BJ (cell line): ENCODE results near the gene DENND1A. TPM values are rescaled to one million over a fixed set of nuclear protein-coding genes. Genes with fewer than 3 reads are reported as not detected.

ENCODE experiments used
- CTCF ChIA-PET: fragments of 350-600 bp; formaldehyde crosslinking; extraction: SDS; loops from one replicate; lab custom pipeline; 2021; ENCODE audit warnings: antibody characterized with exemption, inconsistent platforms; lab: Yijun Ruan, JAX
- POLR2A ChIA-PET: fragments of 300-600 bp; sonication (Branson Sonifier 250); formaldehyde crosslinking; extraction: SDS; loops from one replicate; lab custom pipeline; 2021; ENCODE audit warnings: antibody characterized with exemption; lab: Charles Lee
- DNase-seq: peaks from one replicate; pipeline ENCODE4 v3.0.0-alpha.2; 2011; ENCODE audit warnings: low read depth
- H3K27me3 ChIP-seq: 2 replicates; pipeline ENCODE4 v1.6.0; 2011; ENCODE audit warnings: low read length; ENCODE audit not compliant: control insufficient read depth, insufficient read depth
- H3K36me3 ChIP-seq: 2 replicates; pipeline ENCODE4 v1.5.1; 2011; ENCODE audit warnings: low read length; ENCODE audit not compliant: control insufficient read depth, insufficient read depth
- H3K4me3 ChIP-seq: 2 replicates; pipeline ENCODE4 v1.5.1; 2011; ENCODE audit warnings: low read depth, mild to moderate bottlenecking, control low read depth, low read length
- CTCF ChIP-seq: IDR thresholded peaks from 2 replicates; pipeline ENCODE4 v1.5.1; 2011; ENCODE audit warnings: low read depth, mild to moderate bottlenecking, control low read depth, inconsistent platforms, low read length, moderate library complexity; ENCODE audit not compliant: insufficient read depth
- polyA plus RNA-seq: library from polyadenylated mRNA; depleted of rRNA; stranded (reverse); fragments of >200 nt; gene quantifications from 2 replicates; pipeline ENCODE4 v1.2.3, GENCODE V29; 2011

DENND1A gene
- polyA plus RNA-seq, 1 experiment, result 24.0 TPM

- ChIA-PET POLR2A (no interaction called here), CTCF (interaction anchor here (1.0 kb wide), 1 partner anchor 9 kb away, joined by 4 read pairs; no protein-coding TSS in a partner anchor)
- no peak for TF ChIP-seq CTCF
- Histone ChIP-seq H3K27me3 (no peaks in the 10 kb centered on the region), H3K4me3 (no peak overlapping the region), H3K36me3 (peaks cover 2% of the 10 kb centered on the region; the same call in 1 of the 2 replicates)
- no peak for DNase-seq
Observed at GRCh38 chr9:123548741-123549545, 381.0 kb downstream of the DENND1A start.

DNA sequence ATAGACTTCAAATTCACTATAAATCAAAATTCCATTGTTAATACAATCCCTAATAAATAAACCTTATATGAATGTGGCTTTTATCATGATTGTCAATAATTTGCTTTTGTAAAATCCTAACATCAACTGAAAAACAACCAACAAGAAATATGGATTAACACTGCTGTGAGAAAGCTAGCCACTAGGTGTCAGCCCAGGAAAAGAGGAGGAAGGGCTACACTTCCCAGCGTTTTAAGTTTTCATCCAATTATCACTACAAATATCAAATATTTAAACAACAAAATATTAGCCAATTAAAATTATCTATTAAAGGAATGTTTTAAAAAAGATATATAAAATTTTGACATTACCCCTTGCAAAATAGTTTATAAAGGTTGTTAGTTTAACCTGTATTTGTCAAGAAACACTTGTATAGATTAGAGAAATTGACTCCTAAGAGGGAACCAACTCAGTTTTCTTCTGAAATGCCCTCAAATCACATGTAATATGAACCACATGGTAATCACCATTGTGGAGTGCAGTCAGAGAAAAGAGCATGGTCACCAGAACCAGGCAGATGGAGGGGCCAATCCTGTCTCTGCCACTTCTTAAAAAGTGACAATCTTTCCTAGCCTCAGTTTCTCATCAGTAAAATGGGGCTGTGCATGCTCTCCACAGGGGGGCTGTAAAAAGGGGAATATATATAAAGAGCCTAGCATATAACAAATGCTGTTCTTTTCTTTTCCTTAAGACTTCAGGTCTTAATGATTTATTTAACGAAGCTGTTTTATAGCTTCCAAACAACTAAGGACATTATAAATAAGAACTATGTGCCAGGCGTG lies 385.7 kb downstream of the DENND1A start:
- ChIA-PET CTCF (interaction anchor here (0.6 to 7.6 kb wide), 12 partner anchors 11 to 568 kb away, joined by 3 to 95 read pairs (median 3); no protein-coding TSS in a partner anchor), POLR2A (no interaction called here)
- Histone ChIP-seq H3K27me3 (no peaks in the 10 kb centered on the region), H3K4me3 (no peak overlapping the region), H3K36me3 (no peaks in the 10 kb centered on the region)
- no peak for DNase-seq
- TF ChIP-seq CTCF, result peak; percentile 80

DNA sequence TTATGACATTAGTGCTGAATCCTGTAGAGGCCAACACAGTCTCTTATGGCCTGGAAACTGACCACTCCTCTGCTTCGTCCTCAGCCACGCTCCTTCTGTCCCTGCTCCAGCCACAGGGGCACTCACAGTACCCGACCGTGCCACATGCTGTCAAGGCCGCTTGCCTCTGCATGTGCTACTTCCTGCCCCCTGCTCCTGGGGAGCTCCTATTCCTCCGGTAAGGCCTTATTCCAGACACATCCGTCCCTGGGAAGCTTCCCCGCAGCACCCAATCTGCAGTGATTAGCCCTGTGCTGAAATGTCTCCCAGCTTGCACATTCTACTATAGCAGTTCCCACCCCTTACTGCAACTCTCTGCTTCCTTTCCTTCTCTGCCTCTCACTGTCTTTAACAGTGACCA lies 386.4 kb downstream of the DENND1A start:
- TF ChIP-seq CTCF, result no peak
- DNase-seq, result no peak
- no peaks in the 10 kb centered on the region for H3K36me3 ChIP-seq
- ChIA-PET CTCF (interaction anchor here (0.6 to 7.6 kb wide), 16 partner anchors 10 to 1730 kb away, joined by 3 to 95 read pairs (median 3); no protein-coding TSS in a partner anchor), POLR2A (no interaction called here)
- no peaks in the 10 kb centered on the region for H3K27me3 ChIP-seq
- H3K4me3 ChIP-seq, result no peak overlapping the region

DNA sequence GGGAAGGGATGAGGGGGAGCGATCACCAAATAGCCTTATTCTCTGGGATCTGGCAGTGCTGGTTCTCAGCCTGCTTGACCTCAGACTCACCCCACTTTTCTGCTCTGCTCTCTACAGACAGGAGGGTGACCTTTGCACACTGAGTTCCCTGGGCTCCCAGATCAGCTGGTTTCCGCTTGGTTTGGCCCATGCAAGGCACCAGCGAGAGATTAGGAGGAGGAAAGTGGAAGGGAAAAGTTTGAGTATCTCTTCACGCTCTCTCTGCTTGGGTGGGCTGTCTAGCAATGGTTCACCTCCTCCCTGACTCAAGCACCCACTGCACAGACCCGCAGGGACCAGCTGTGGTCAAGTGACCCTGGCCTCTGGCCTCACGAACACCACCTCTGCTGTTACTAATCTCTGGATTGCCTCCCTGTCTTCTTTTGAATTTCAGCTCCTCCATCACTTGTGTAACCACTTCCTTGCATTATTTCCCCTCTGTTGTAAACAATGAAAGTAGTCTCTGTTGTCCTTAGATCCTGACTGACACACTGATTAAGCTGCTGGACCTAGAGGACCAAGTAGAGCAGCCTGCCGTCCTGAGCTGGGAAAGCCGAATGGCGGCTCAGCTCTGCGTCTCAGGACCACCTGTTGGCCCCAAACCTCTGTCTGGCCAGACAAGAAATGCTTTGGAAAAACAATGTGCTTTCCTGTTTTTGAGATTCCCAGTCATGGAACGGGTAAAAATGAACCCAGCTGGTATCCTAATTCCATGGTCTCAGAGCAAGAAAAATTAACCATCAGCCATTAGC lies 387.3 kb downstream of the DENND1A start:
- TF ChIP-seq CTCF, result no peak
- H3K27me3 ChIP-seq, result no peaks in the 10 kb centered on the region
- no peak for DNase-seq
- no peak overlapping the region for H3K4me3 ChIP-seq
- POLR2A ChIA-PET, result no interaction called here
- CTCF ChIA-PET, result interaction anchor here (0.6 to 7.6 kb wide), 12 partner anchors 10 to 1729 kb away, joined by 3 to 95 read pairs (median 3); no protein-coding TSS in a partner anchor
- H3K36me3 ChIP-seq, result no peaks in the 10 kb centered on the region
